COLO829 (cell line): Measurements from ENCODE around the gene TRIOBP.
A peak's percentile ranks its signal among the peaks of the same experiment; 100 is the strongest.
"Not testable (repeated sequence)": the region's sequence is repeated elsewhere in the genome, so short reads cannot be mapped to it uniquely, and the experiment has no call there.

Source experiments
- DNase-seq: peaks from one replicate; pipeline ENCODE4 v3.0.0; 2012; ENCODE audit warnings: low spot score

Gene TRIOBP

DNA sequence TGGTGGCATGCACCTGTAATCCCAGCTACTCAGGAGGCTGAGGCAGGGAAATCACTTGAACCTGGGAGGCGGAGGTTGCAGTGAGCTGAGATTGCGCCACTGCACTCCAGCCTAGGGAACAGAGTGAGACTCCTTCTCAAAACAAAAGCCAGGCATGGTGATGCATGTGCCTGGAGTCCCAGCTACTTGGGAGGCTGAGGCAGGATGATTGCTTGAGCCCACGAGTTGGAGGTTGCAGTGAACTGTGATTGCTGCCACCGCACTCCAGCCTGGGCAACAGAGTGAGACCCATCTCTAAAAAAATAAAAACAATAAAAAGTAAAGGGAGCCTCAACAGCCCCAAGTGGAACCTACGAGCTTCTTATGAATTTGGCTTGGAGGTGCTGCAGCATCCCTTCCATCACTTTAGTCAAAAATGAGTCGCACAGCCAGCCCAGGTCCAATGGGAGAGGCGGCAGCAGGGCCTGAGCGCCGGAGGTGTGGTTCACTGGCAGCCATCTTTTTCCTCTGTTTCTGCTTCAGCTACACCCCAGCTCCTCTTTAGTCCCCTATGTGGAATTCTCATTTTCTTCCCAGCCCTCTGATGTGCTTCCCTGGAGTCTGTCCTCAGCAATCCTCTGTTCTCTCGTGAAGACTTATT lies 81.6 kb downstream of the TRIOBP start:
- no peak for DNase-seq

DNA sequence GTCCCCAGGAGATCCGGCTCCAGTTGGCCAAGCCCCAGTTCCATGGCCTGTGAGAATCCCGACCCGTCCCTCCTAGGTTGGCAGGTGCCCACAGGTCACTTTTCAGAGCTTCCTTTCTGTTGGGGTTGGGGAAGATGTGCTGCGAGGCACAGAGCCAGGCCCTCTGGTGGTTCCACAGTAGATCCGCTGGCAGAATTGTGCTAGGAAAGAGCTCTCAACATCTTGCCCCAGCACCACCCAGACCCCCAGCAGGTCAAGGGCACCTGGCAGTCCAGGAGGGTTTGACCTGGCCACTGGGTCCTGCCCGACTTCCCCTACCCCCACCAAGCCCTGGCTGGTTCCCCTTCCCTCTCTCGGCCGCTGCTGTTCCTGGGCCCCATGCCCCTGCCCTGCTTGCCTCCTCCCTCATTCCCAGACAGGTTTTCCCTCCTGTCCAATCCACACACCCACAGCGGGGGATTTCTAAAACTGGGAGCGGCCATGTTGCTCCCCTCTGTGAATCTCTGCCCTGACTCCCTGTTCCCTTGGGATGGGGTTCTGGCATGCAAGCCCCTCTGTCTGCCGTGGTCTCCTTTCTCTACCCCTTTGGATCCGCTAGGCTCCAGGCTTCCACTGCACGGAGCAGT lies 84.7 kb downstream of the TRIOBP start:
- no peak for DNase-seq

DNA sequence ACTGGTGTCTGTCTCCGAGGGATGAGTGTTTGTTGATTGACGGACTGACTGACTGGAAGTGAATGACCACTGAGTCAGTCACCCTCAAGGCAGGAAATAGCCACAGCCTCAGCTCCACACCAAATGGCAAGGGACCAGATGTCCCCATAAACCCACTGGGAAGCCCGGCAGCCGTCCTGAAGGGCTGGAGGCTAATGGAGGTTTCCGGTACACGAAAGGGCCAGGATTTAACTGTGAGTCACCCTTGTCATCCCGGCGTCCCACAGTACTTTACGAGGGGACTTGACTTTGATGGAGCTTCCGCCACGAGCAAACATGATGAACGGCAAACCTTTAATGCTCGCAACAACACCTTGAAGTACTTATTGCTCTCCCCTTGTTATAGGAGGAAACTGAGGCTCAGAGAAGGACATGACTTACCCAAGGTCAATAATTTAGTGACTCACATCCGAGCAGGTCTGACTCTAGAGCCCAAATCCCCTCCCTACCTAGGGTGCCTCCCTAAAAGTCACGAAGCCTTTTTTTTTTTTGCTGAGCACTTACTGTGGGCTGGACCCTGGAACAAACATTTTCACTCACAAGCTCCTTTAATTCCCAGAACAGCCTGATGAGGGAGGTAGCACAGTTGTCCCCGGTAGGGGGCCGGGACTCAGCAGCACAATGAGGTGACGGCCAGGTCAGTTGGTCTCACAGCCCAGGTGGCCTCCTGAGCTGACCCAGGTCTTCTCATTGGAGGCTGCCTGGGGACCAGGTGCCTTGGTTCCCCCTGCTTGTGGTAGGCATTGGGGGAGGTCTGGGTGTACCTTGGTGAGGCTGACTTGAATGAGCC lies 85.7 kb downstream of the TRIOBP start:
- DNase-seq: no peak

DNA sequence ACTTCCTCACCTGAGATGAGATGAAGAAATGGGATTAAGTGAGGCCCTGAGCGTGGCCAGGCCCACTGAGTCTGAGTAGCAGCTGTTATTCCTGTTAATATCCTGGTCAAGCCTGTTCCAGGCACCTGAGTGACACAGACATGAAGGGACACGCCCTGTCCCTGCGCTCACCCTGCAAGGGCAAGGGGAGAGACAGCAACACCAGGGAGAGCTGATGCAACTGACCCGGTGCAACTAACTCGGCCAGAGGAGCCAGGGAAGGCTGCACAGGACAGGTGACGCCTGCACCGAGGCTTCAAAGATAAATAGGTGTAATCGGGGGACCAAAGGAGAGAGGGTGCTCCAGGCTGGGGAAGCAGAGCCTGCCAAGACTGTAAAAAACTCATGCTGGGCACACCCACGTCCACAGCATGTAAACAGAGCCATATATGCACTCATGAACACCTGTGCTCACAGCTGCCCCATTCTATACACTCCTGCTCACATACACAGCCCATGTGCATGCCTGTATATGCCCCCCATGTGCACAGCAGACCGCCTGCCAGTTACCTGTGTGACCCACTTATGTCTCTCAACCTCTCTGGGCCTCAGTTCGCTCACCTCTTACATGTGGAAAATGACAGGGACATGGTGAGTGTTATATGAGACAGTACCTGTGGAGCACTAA lies 88.1 kb downstream of the TRIOBP start:
- no peak for DNase-seq

DNA sequence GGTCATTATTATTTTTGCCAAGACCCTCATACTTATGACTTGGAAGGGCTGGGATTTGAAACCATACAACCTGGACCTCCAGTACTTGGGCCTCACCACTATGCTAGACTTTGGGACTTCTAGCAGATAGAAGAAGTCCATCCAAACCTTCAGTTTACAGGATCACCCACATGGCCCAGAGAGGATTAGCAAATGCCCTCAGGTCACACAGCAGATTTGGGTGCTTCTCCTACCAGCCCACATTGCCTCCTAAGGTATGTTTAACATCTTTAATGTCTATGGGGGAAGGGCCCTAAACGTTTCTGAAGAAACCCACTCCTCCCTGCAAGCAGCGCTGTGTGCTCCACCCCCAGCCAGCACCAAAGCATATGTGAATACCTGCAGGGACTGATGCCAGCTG lies 93.4 kb downstream of the TRIOBP start:
- no peak for DNase-seq

DNA sequence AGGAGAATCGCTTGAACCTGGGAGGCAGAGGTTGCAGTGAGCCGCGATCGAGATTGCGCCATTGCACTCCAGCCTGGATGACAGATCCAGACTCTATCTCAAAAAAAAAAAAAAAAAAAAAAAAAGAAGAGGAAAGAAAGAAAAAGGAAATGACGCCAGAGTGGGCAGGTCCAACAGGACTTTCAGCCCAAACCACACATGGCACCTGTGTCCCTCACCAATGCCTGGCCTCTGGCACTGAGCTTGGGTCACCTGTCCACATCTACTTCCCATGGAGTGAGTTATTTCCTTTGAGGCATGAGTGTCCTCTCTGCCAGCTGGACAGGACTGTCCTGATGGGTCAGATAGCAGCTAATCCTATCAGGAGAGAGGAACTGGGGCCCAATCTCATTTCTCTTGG lies 95.6 kb downstream of the TRIOBP start:
- no peak for DNase-seq

DNA sequence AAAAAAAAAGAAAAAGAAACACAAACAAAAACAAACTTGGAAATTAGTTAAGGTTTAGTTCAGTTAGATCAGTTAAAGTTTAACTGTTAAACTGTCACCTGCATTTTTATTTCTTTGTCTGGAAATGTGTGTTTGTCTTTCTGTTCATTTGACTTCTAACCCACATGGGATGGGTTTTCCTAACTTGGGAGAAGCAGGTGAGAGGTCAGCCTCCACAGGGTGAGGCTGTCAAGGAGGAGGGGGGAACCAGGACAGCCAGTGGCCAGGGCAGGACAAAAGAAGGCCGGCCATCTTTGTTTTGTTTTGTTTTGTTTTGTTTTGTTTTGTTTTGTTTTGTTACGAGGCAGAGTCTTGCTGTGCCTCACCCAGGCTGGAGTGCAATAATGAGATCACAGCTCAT lies 97.5 kb downstream of the TRIOBP start:
- no peak for DNase-seq

DNA sequence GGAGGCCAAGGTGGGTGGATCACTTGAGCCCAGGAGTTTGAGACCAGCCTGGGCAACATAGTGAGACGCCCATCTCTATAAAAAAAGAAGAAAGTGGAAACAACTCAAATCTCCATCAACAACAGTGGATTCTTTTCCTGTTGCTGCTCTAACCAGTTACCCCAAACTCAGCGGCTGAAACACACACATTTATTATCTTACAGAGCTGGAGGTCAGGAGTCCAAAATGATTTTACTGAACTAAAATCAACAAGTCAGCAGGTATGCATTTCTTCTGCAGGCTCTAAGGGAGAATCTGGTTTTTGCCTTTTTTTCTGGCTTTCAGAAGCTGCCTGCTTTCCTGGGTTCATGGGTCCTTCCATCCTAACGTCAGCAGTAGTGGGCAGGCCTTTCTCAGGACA lies 99.2 kb downstream of the TRIOBP start:
- no peak for DNase-seq

DNA sequence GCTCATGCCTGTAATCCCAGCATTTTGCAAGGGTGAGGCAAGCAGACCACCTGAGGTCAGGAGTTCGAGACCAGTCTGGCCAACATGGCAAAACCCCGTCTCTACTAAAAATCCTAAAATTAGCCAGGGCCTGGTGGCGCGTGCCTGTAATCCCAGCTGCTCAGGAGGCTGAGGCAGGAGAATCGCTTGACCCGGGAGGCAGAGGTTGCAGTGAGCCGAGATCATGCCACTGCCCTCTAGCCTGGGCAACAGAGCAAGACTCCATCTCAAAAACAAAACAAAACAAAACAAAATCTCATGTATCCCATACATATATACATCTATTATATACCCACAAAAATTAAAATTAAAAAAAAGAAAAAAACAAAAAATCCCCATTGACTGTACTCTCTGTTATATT lies 100.4 kb downstream of the TRIOBP start:
- not testable (repeated sequence) for DNase-seq

DNA sequence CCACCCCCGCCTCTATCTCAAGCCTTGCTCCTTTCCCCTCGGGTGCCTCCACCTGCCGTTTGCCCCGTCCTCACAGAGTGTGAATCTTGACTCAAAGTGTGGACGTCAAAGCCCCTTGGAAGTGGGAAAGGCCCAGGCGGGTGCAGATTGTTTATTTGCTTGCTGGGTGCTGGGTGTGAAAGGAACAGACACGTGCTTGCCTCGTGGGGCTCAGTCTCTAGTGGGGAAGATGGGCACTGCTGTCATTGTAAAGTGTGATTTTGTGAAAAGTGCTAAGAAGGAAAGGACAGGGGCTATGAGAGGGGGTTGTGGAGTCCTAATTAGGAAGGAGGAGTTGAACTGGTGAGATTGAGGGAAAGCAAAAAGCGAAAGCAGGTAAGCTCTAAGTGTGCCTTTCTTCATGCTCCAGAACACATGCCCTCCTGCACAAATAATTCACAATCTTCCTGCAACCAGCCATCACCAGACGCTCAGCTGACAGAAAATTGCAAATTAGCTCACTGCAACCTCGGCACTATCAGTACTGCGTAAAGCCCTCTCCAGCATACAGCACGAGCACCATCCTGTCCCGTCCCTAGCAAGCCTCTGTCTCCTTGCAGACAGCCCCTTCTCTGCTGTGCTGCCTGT lies 101.1 kb downstream of the TRIOBP start:
- no peak for DNase-seq

DNA sequence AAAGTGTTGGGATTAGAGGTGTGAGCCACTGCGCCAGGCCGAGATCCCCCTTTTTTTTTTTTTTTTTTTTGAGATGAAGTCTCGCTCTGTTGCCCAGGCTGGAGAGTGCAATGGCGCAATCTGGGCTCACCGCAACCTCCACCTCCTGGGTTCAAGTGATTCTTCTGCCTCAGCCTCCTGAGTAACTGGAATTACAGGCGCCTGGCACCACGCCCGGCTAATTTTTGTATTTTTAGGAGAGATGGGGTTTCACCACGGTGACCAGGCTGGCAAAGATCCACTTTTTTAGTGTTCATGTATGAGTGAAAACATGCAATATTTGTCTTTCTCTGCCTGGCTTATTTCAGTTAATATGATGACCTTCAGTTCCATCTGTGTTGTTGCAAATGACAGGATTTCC lies 103.1 kb downstream of the TRIOBP start:
- not testable (repeated sequence) for DNase-seq

DNA sequence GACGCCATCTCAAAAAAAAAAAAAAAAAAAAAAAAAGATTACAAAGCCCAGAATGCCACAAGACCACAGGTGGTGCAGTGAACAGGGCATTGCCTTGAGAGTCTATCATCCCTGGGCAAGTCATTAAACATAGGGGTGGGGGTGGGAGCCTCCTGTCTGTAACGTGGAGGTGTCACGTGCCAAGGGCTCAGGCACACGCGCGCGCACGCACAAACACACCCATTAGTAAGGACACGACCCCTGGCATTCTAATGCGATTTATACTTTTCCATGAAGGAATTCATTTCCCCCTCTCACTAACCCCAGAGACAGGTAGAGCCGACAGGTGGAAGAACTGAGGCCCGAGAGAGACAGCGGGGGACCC lies 105.1 kb downstream of the TRIOBP start:
- DNase-seq: no peak

DNA sequence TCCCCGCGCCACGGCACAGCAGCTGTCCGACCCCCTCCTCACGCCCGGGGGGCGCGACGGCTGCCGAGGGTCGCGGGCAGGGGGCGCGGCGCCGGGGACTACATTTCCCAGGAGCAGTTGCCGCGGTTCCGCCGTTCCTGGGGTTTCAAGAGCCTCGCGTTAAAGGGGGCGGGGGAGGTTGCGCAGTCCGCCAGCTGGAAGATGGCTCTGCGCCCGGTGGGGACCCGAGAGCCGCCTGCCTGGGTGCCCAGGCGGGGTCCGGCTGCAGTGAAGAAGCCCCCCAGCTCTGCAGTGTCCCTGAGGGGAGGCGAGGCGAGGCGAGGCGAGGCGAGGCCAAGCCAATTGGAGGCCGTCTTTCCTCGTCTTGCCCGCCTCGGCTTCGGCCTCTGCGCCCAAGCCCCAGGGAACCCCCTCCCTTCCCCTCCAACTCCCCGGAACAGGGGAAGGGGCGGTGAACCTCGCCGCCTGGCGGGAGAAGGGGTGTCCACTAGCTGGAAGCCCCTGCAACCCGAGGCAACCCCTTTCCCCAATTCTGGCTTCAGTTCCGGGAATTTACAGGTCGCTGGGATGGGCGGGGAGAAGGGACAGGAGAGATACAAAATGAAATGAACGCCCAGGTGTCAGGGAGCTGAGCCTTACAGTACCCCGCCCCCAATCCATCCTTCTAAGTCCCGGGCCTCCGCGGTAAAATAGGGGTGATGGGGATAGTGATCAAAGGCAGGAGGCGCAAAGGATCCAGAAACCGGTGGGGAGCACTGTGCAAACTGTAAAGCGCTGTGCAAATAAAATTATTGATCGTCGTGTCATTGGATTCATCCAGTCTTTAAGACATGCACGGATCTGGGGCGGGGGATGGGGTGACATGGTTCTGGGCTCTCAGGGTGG lies 105.7 kb downstream of the TRIOBP start:
- DNase-seq: no peak

DNA sequence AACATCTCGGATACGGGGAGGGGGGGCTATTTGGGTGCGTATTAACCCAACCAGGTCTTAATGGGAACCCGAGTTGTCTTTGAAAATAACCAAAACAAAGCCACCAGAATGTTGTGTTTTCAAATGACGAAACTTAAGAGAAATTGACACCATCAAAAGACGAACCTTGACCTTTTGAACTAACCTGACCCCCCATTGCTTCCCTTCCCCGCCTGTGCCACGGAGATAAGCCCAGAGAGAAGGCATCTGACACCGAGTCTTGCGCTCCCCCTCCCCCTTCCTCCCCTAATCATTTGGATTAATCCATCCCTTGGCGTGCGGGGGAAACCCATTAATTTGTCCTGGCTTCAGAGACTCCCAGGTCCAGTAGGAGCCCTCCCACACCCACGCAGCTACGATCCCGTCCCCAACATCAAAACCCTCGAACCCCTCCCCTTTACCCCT lies 106.4 kb downstream of the TRIOBP start:
- no peak for DNase-seq

DNA sequence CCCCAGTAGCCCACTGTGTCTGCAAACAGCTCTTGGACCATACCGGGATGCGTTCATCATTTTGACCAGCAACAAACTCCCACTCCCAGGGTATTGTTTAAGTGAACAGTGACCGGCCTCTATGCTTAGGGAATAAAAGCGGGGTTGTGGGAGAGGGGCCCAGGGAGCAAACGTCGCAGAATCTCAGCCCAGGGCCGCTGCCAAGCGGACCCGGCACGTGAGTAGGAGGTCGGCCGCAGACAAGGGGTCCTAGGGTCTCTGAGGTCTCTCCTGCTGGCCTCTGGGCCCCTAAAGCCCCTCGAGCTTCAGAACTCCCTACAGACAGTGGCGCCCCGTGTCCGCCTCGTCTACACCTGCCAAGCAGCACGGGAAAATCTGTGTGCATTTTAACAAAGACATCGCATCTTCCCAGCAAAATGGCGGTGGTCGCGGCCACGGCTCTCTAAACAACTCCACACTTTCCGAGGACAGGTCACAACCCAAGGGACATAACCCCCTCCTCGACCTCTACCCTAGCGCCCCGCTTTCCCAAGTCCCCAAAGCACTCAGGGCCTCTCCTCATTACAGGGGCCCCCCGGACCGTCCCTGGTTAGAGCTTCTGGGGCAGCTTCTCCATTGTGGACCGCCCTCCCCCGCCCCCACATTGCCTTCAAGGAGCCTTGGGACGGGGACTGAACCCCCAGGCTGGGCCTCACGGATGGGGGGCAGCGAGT lies 106.9 kb downstream of the TRIOBP start:
- DNase-seq: no peak

DNA sequence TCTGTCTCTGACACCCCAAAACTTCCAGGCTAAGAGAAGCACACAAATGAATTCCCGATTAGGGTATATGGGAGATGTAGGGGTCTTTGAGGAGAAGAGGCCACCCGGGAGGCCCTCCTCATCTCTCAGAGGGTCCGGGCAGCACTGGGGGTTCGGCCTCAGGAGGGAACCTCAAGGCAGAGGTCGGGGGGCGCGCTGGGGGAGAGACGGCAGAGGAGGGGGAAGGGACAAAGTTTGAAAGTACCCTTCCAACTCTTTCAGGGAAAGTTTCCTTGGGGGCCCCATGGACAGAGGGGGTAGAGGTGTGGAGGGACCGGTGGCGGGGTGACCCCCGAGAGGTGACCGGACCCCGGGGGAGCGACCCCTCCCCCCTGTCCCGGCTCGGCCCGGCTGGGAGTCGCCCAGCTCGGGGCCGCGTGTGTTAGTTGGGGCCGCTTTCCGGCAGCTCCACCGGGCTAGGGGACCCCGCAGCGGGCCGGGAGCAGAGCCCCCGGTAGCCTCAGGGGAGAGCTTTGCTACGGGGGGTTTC lies 107.6 kb downstream of the TRIOBP start:
- DNase-seq: no peak

DNA sequence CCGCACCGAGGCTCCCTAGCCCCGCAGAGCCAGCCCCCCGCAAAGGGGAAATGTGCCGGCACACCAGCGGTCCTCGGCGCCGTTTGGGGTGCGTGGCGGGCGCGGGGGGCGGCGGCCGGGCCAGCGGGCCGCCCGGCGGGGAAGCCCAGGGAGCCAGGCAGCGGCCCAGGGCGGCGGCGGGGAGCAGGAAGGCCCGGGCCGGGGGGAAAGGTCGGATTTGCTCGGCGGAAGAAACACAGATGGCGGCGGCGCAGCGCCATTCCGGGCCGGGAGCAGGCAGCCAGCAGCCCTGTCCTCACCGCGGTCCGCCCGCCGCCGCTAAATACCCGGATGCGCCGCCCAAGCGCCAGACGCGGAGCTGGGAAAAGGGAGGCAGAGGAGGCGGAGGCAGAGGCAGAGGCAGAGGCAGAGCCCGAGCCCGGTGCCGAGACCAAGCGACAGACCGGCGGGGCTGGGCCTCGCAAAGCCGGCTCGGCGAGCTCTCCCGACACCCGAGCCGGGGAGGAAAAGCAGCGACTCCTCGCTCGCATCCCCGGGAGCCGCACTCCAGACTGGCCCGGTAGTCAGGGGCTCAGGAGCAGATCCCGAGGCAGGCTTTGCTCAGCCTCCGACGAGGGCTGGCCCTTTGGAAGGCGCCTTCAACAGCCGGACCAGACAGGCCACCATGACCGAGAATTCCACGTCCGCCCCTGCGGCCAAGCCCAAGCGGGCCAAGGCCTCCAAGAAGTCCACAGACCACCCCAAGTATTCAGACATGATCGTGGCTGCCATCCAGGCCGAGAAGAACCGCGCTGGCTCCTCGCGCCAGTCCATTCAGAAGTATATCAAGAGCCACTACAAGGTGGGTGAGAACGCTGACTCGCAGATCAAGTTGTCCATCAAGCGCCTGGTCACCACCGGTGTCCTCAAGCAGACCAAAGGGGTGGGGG lies 108.3 kb downstream of the TRIOBP start:
- peak; percentile 78 for DNase-seq

DNA sequence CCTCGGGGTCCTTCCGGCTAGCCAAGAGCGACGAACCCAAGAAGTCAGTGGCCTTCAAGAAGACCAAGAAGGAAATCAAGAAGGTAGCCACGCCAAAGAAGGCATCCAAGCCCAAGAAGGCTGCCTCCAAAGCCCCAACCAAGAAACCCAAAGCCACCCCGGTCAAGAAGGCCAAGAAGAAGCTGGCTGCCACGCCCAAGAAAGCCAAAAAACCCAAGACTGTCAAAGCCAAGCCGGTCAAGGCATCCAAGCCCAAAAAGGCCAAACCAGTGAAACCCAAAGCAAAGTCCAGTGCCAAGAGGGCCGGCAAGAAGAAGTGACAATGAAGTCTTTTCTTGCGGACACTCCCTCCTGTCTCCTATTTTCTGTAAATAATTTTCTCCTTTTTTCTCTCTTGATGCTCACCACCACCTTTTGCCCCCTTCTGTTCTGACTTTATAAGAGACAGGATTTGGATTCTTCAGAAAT lies 109.0 kb downstream of the TRIOBP start:
- DNase-seq: no peak
